GM08714 (cell line): ENCODE measurements around the gene PLA2G6.
"Not testable (repeated sequence)": the region's sequence is repeated elsewhere in the genome, so short reads cannot be mapped to it uniquely, and the experiment has no call there.

Experiments used
- H3K4me3 ChIP-seq: fragments of 200-500 bp; sonication (Bioruptor generic); 2 replicates; pipeline ENCODE4 v1.5.1; 2014; ENCODE audit warnings: mild to moderate bottlenecking, low read length, inconsistent platforms
- ZNF274 ChIP-seq: IDR thresholded peaks from 2 replicates; pipeline ENCODE4 v1.6.1; 2012; ENCODE audit warnings: mild to moderate bottlenecking, low read depth, low read length

PLA2G6 gene

DNA sequence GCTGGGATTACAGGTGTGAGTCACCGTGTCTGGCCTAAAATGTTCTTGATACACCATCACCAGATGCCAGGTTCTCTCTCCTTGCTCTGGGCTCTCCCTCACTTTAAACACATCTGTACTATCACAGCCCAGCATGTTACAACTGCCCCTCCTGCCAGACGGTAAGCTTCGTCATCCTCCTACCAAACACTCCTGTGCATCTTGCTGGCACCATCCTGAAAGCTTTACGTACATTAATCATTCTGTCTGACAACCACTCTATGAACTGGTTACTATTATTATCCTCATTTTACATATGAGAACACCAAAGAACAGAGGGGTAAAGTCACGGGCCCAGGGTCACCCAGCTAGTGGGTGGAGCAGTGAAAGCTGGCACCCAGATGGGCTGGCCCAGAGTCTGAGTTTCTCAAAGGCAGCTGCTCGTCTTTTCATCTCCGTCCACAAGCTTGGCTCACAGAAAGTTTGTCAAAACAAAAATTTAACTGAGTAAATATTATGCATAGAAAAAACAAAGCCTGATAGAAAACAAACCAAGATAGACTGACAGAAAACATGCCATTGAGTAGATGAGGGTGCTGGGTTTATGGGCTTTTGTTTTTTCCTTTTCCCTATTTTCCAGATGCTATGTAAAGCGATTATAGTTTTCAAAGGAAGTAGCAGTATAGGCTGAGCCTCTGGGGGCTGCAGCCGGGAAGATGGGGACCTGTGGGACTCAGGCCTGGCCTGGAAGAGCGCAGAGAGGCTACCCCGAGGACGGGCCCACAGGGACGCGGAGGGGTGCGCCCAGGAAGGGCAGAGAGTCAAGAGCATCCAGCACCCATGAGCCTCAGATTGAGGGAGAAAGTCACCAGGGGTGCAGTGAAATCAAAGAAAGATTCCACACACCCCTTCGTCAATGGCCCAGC is 9.5 kb downstream of the PLA2G6 start:
- TF ChIP-seq ZNF274, result no peak
- H3K4me3 ChIP-seq, result no peak overlapping the region

DNA sequence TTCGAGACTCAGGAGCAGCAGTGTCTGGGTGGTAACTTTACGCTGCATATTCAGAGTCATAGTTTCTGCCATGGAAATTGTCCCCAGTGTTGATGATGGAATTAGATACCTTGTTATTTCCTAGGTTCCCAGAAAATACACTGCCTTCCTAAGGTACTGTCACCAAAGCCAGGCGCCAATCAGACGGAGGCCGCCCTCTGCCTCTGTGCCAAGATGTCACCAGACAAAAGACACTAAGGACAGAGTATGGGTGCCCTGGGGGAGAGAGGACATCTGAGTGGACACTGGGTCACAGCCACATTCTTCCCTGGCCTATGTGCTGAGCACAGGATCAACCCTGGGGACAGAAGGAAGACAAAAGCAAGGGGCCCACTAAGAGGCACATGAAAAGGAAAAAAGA is 11.2 kb downstream of the PLA2G6 start:
- no peak for TF ChIP-seq ZNF274
- no peak overlapping the region for H3K4me3 ChIP-seq

GRCh38 chr22:38169116-38169515 is 12.5 kb downstream of the PLA2G6 start:
- TF ChIP-seq ZNF274, result no peak
- no peak overlapping the region for H3K4me3 ChIP-seq

- H3K4me3 ChIP-seq, result no peak overlapping the region
- no peak for TF ChIP-seq ZNF274
Measured at GRCh38 chr22:38167988-38168407, 13.6 kb downstream of the PLA2G6 start.

DNA sequence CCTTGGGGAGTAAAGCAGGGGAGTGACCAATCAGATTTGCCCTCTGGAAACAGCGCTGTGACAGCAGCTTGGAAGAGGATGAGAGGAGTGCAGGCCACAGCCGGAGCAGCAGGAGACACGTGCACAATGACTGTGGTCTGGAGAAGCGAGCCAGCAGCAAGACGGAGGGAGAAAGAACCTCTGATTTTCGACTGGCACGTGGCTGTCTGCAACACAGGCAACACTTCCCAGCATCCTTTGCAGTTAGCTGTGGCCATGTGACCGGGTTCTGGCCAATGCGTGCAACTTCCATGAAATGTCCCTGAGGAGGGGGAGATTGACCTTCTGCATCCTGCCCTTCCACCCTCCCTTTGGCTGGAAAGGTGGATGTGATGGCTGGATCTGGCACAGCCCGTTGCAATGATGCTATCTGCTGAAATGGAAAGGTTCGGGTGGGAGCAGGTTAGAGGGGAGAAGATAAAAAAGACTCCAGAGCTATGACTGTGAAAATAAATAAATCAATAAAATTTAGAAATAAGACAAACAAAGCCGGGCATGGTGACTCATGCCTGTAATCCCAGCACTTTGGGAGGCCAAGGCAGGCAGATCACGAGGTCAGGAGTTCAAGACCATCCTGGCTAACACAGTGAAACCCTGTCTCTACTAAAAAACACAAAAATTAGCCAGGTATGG is 15.6 kb downstream of the PLA2G6 start:
- no peak for TF ChIP-seq ZNF274
- no peak overlapping the region for H3K4me3 ChIP-seq

- TF ChIP-seq ZNF274, result no peak
- no peak overlapping the region for H3K4me3 ChIP-seq
Measured at GRCh38 chr22:38164551-38164918, 17.1 kb downstream of the PLA2G6 start.

DNA sequence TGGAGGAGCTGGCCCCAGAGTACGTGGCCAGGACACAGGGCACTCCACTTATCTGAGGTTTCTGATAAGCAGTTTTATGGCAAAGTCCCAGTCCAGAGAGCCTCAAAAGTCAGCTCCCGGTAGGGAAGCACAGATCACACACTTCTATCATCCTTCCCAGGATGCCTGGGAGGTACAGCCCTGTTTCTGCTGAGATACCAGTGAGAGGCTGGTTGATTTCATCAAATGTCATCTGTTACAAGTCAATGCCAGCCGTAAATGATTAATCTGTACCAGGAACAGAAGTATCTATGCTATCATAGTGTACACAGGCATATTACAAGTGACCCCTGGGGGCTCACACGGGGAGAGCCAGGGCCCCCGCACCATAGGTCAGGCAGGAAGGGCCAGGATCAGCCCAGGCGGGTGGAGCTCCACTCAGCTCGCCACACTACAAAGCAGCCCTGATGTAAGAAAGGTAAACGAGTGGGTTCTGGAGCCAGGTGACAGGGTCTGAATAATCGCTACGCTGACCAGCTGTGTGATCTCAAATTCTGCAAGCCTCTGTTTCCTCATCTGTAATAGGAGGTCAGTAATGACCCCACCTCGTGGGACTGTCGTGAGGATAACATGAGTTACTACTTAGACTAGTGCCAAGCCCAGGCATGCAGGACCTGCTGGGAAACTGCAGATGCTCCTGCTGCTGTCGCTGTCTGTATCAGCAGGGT is 17.6 kb downstream of the PLA2G6 start:
- no peak for TF ChIP-seq ZNF274
- no peak overlapping the region for H3K4me3 ChIP-seq

- no peak overlapping the region; the same call in 1 of the 2 replicates for H3K4me3 ChIP-seq
- no peak for TF ChIP-seq ZNF274
Measured at GRCh38 chr22:38162881-38163843, 18.5 kb downstream of the PLA2G6 start.

DNA sequence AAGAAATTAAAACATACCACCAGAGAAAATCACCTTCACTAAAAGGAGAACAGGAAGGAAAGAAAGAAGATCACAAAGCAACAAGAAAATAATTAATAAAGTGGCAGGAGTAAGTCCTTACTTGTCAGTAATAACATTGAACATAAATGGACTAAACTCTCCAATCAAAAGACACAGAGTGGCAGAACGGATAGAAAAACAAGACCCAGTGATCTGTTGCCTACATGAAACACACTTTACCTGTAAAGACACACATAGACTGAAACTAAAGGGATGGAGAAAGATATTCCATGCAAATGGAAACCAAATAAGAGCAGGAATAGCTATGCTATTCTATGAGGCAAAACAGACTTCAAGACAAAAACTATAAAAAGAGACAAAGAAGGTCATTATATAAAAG is 25.9 kb downstream of the PLA2G6 start:
- no peak for TF ChIP-seq ZNF274
- no peak overlapping the region for H3K4me3 ChIP-seq

DNA sequence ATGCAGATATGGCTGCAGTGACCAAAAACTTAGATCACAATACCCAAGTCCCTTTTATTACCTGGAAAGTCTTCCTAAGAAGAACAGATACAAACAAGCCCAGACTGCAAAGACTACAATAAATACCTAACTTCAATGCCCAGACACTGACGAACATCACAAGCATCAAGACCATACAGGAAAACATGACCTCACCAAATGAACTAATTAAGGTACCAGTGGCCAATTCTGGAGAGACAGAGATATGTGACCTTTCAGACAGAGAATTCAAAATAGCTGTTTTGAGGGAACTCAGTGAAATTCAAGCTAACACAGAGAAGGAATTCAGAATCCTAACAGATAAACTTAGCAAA is 27.1 kb downstream of the PLA2G6 start:
- not testable (repeated sequence) for H3K4me3 ChIP-seq

- no peak overlapping the region for H3K4me3 ChIP-seq
- TF ChIP-seq ZNF274, result no peak
Measured at GRCh38 chr22:38153821-38154562, 27.6 kb downstream of the PLA2G6 start.

DNA sequence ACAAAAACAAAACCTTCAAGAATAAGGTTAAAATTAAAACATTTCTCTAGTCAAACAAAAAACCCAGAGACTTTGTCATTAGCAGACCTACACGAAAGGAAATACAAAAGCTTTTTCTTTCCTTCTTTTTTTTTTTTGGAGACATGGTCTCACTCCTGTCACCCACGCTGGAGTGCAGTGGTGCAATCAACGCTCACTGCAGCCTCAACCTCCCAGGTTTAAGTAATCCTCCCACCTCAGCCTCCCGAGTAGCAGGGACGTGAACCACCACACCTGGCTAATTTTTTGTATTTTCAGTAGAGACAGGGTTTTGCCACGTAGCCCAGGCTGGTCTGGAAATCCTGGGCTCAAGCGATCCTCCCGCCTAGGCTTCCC is 30.5 kb downstream of the PLA2G6 start:
- TF ChIP-seq ZNF274, result no peak
- H3K4me3 ChIP-seq, result no peak overlapping the region

- no peak for TF ChIP-seq ZNF274
- no peak overlapping the region for H3K4me3 ChIP-seq
Measured at GRCh38 chr22:38148245-38148644, 33.4 kb downstream of the PLA2G6 start.

DNA sequence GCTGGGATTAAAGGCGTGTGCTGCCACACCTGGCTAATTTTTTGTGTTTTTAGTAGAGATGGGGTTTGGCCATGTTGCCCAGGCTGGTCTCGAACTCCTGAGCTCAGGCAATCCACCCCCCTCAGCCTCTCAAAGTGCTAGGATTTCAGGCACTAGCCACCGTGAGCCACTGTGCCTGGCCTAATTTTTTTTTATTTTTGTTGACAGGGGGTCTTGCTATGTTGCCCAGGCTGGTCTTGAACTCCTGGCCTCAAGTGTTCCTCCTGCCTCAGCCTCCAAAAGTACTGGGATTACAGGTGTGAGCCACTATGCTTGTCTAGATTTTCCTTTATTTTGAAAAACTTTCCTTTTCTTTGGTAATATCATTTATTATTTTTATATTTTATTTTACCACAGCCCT is 35.5 kb downstream of the PLA2G6 start:
- H3K4me3 ChIP-seq, result not testable (repeated sequence)
